ENCODE data around the gene PNLIP. TPM values are rescaled to one million over a fixed set of nuclear protein-coding genes. Genes with fewer than 3 reads are reported as not detected.

Gene PNLIP
- total RNA-seq, 1 donor: not detected

- no peaks in the 10 kb centered on the region for H3K79me2 ChIP-seq (ENCODE audit: insufficient read depth, low read length)
- no peaks in the 10 kb centered on the region for H3K27me3 ChIP-seq (ENCODE audit: insufficient read depth, low read length)
- H2AFZ ChIP-seq (ENCODE audit: low read length): no peak overlapping the region
- DNase-seq (ENCODE audit: insufficient read length, low spot score, missing footprints): no peak
- H3K4me2 ChIP-seq (ENCODE audit: insufficient read depth, low read length): no peak overlapping the region
- no peaks in the 10 kb centered on the region for H3K4me1 ChIP-seq (ENCODE audit: insufficient read depth, low read length)
- H3K27ac ChIP-seq (ENCODE audit: low read depth, low read length): no peak overlapping the region
- no peak overlapping the region for H3K4me3 ChIP-seq (ENCODE audit: insufficient read depth, low read length)
- H4K20me1 ChIP-seq (ENCODE audit: insufficient read depth, low read length): no peaks in the 10 kb centered on the region
- TF ChIP-seq CTCF (IDR thresholded peaks at IDR 0.05; ENCODE audit: extremely low read depth, low read depth, low read length): no peak
- H3K9me3 ChIP-seq (ENCODE audit: low read depth, low read length): no peaks in the 10 kb centered on the region
- no peaks in the 10 kb centered on the region for H3K36me3 ChIP-seq (ENCODE audit: insufficient read depth, low read length)
These were observed 48.8 kb downstream of the PNLIP start for GRCh38 chr10:116594525-116595035.

- TF ChIP-seq CTCF (IDR thresholded peaks at IDR 0.05; ENCODE audit: extremely low read depth, low read depth, low read length): no peak
- Histone ChIP-seq H3K4me2 (ENCODE audit: insufficient read depth, low read length) (no peak overlapping the region), H2AFZ (ENCODE audit: low read length) (no peak overlapping the region), H3K4me3 (ENCODE audit: insufficient read depth, low read length) (no peak overlapping the region), H3K27ac (ENCODE audit: low read depth, low read length) (no peak overlapping the region), H4K20me1 (ENCODE audit: insufficient read depth, low read length) (no peaks in the 10 kb centered on the region), H3K79me2 (ENCODE audit: insufficient read depth, low read length) (no peaks in the 10 kb centered on the region), H3K36me3 (ENCODE audit: insufficient read depth, low read length) (no peaks in the 10 kb centered on the region), H3K4me1 (ENCODE audit: insufficient read depth, low read length) (no peaks in the 10 kb centered on the region), H3K27me3 (ENCODE audit: insufficient read depth, low read length) (no peaks in the 10 kb centered on the region), H3K9me3 (ENCODE audit: low read depth, low read length) (no peaks in the 10 kb centered on the region)
- DNase-seq (ENCODE audit: insufficient read length, low spot score, missing footprints): no peak
These were observed 50.3 kb downstream of the PNLIP start for GRCh38 chr10:116596062-116596461.

GRCh38 chr10:116597543-116597942 lies 51.8 kb downstream of the PNLIP start:
- no peak overlapping the region for H3K27ac ChIP-seq (ENCODE audit: low read depth, low read length)
- DNase-seq (ENCODE audit: insufficient read length, low spot score, missing footprints): no peak
- no peak for TF ChIP-seq CTCF (IDR thresholded peaks at IDR 0.05; ENCODE audit: extremely low read depth, low read depth, low read length)
- no peak overlapping the region for H3K4me2 ChIP-seq (ENCODE audit: insufficient read depth, low read length)
- H3K4me1 ChIP-seq (ENCODE audit: insufficient read depth, low read length): no peaks in the 10 kb centered on the region
- no peaks in the 10 kb centered on the region for H3K36me3 ChIP-seq (ENCODE audit: insufficient read depth, low read length)
- H2AFZ ChIP-seq (ENCODE audit: low read length): no peak overlapping the region
- no peaks in the 10 kb centered on the region for H3K9me3 ChIP-seq (ENCODE audit: low read depth, low read length)
- H4K20me1 ChIP-seq (ENCODE audit: insufficient read depth, low read length): no peaks in the 10 kb centered on the region
- H3K27me3 ChIP-seq (ENCODE audit: insufficient read depth, low read length): no peaks in the 10 kb centered on the region
- H3K4me3 ChIP-seq (ENCODE audit: insufficient read depth, low read length): no peak overlapping the region
- no peaks in the 10 kb centered on the region for H3K79me2 ChIP-seq (ENCODE audit: insufficient read depth, low read length)

- no peaks in the 10 kb centered on the region for H3K27me3 ChIP-seq (ENCODE audit: insufficient read depth, low read length)
- H3K36me3 ChIP-seq (ENCODE audit: insufficient read depth, low read length): no peaks in the 10 kb centered on the region
- DNase-seq (ENCODE audit: insufficient read length, low spot score, missing footprints): no peak
- no peaks in the 10 kb centered on the region for H4K20me1 ChIP-seq (ENCODE audit: insufficient read depth, low read length)
- H3K4me2 ChIP-seq (ENCODE audit: insufficient read depth, low read length): no peak overlapping the region
- no peak overlapping the region for H3K27ac ChIP-seq (ENCODE audit: low read depth, low read length)
- no peaks in the 10 kb centered on the region for H3K4me1 ChIP-seq (ENCODE audit: insufficient read depth, low read length)
- H2AFZ ChIP-seq (ENCODE audit: low read length): no peak overlapping the region
- no peak overlapping the region for H3K4me3 ChIP-seq (ENCODE audit: insufficient read depth, low read length)
- H3K79me2 ChIP-seq (ENCODE audit: insufficient read depth, low read length): no peaks in the 10 kb centered on the region
- H3K9me3 ChIP-seq (ENCODE audit: low read depth, low read length): no peaks in the 10 kb centered on the region
- no peak for TF ChIP-seq CTCF (IDR thresholded peaks at IDR 0.05; ENCODE audit: extremely low read depth, low read depth, low read length)
These were observed 52.6 kb downstream of the PNLIP start for GRCh38 chr10:116598329-116598728.

Data from osteoblast (primary cell).